Measurements from ENCODE around the gene ECHDC3.
A peak's percentile ranks its signal among the peaks of the same experiment; 100 is the strongest.
"Not testable (repeated sequence)": the region's sequence is repeated elsewhere in the genome, so short reads cannot be mapped to it uniquely, and the experiment has no call there.

The ECHDC3 gene

GRCh38 chr10:11742009-11742778, at the start of gene ECHDC3:
ECHDC3 (plus strand) TSS chr10:11742382; CDS start chr10:11742577, 195 bp downstream.
- peak; percentile 28 for DNase-seq

- DNase-seq = no peak
These were observed 48.8 kb upstream of the ECHDC3 start for GRCh38 chr10:11693376-11693775.

DNA sequence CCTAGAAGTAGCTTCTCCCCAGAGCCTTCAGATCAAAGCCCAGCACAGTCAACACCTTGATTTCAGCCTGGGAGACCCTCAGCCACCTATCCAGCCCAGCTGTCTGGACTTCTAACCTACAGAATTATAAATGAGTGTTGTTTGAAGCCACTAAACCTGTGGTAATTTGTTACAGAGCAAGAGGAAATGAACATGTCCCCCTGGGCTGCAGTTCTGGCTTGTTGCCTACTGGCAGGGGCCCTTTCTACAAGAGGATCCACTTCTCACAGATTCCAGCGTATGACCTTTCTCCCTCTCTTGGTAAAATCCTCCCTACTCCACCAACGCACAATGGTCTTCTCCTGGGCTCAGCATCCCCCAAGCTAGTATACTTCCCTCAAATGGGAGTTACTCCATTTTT, 46.4 kb upstream of the ECHDC3 start:
- no peak for DNase-seq

GRCh38 chr10:11697718-11698527, 44.3 kb upstream of the ECHDC3 start:
- DNase-seq = peak; percentile 51

DNA sequence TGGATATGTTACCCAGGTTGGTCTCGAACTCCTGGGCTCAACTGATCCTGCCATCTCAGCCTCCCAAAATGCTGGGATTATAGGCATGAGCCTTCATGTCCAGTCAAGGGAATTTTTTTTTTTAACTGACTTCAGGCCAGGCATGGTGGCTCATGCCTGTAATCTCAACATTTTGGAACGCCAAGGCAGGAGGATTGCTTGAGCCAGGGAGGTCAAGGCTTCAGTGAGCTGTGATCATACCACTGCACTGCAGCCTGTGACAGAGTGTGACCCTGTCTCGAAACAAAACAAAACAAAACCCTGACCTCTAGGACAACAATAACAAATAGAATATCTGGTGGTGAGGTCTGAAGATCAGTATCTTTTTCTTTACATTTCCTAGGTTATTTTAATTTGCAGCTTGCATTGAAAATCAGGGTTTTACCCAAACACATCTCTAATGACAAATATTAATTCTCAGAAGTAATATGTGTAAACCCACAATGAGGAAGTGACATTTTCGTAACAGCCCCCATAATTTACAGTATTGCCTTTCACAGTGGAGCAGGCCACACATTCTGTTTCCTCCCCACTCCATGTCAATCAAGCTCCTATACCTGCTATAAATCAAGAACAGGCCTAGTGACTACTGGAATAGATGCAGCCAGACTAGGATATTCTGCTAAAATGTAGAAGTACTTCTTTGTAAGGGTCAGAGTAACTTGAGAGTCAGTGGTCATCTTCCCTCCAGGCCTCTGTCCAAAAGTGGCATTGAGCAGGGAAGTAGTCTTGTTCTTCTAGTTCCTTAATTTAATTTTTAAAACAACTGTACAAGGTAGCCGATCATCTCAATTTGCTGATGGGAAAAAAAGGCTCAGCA, 43.3 kb upstream of the ECHDC3 start:
- DNase-seq = no peak

DNA sequence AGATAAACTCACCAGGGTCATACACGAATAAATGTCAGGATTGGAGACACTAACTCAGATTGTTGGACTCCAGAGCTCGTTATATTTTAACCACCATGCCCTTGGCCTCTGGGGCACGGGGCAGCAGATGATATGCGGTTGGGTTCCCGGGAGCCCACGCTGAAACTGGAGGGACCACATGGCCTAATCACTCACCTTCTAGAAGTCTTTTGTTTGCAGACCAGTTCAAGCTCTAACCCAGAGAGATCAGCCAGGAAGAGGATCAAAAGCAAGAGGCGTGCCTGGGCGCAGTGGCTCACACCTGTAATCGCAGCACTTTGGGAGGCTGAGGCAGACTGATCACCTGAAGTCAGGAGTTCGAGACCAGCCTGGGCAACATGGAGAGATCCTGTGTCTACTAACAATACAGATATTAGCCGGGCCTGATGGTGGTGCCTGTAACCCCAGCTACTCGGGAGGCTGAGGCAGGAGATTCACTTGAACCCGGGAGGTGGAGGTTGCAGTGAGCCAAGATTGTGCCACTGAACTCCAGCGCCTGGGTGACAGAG, 42.6 kb upstream of the ECHDC3 start:
- DNase-seq = no peak

DNA sequence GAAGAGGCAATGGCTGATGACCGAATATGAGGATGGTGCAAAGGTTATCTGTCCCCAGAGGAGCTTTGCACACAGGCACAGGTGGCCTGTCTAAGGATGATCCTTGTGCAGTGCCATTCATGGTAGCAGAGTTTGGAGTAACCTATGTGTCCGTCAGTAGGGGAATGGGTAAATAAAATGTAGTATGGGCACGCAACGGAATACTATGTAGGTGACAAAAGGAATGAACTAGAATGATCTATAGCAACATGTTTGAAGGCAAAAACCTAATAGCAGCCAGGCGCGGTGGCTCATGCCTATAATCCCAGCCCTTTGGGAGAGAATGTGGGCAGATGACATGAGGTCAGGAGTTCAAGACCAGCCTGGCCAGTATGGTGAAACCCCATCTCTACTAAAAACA, 41.6 kb upstream of the ECHDC3 start:
- DNase-seq = no peak

DNA sequence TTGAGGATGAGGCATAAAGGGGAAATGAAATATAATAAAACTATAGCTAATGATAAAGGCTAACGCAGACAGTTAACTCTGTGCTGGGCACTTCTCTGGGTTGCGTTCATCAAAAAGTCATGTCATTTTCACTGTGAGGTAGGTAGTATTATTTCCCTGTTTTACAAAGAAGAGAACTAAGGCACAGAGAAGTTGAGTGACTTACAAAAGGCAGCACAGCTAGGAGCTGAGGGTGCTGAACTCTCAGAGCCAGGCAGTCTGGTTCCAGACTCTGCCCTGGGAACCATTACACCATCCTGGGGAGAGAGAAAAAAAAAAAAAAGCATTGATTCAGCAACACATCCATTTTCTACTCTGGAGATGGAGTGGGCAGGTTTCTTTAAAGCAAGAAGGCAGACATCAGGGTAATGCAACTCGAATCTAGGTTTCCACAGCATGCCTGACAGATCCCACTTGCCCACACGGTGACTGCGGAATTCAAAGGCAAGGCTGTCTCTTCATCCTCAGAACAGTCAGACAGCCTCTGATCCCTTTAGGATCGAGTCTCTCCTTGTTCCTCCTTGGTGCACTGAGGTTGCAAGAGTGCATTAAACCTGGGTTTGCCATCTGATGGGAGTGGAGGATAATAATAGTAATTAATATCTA, 40.6 kb upstream of the ECHDC3 start:
- no peak for DNase-seq

DNA sequence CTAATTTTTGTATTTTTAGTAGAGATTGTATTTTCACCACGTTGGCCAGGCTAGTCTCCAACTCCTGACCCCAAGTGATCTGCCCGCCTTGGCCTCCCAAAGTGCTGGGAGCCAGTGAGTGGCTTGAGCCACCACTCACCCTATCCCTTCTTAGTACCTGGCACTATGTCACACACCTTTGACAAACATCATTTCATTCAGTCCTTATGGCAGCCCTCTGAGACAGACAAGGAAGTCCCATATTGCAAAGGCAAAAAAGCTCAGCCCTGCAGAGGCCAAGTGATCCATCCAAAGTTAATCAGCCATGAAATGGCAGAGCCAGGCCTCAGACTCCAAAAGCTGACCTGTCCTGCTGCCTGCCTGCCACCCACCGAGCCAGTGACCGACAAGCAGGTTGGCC, 39.9 kb upstream of the ECHDC3 start:
- DNase-seq = no peak

DNA sequence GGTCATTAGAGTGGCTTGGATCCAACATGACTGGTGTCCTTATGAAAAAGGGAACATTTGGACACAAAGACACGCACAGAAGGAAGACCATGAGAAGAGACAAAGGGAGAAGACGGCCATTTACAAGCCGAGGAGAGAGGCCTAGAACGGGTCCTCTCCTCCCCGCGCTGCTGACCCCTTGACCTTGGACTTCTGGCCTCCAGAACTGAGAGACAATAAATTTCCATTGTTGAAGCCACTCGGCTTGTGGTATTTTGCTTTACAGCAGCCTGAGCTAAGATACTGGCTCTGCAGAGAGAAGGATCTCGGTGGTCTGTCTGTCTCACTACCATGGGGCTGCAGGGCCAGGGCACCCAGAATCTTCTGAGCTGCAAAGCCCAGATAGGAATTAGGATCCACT, 38.1 kb upstream of the ECHDC3 start:
- no peak for DNase-seq

DNA sequence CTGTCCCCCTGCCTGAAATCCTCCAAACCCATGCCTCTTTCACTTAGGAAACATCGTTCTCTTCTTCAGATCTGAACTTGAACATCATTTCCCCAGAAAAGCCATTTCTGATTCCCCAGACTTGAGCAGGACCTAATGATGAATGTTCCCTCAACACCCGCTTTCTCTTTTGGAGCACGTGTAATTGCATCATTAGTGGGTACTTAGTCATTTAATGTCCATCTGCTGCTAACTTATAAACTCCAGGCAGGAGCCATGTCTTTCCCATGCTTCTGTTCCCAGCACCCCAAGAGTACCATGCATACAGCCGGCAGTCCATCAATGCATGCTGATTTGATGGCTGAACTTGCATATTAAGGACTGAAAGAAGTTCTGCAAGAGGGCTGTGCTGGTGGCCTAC, 36.5 kb upstream of the ECHDC3 start:
- DNase-seq = no peak

GRCh38 chr10:11706895-11707567, 35.2 kb upstream of the ECHDC3 start:
- DNase-seq = no peak

GRCh38 chr10:11707624-11708350, 34.4 kb upstream of the ECHDC3 start:
- DNase-seq = no peak

DNA sequence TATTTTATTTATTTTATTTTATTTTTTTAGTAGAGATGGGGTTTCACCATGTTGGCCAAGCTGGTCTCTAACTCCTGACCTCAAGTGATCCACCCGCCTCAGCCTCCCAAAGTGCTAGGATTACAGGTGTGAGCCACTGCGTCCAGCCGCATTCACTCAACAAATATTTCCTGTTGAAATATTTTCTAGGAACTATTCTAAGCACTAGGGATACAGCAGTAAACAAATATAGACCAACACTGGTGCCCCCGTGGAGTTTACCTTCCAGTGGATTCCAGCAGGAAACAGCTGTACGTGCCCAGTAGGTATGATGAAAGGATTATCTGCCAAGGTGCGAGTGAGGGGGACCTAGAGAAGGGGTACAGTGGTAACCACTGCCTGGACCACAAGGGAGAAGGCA, 33.4 kb upstream of the ECHDC3 start:
- DNase-seq = not testable (repeated sequence)

DNA sequence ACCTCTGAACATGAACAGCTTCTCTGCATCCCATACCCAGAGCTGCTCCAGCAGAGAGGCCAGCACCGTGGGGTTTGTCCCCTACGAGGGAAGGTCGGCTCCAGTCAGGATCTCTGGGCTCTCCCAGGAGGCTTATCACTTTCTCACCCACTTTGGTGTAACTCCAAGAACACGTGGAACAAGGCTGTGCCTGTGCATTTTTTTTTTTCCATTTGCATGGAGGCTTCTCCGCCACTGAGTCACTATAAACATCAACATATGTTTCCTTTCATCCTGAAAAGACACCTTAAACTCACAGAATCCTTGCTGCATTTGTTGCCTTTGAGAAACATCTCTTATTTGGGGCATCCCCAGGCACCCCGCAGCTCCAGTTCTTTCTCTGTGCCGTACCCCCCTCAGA, 29.4 kb upstream of the ECHDC3 start:
- no peak for DNase-seq

- DNase-seq = no peak
These were observed 28.9 kb upstream of the ECHDC3 start for GRCh38 chr10:11713186-11713743.

GRCh38 chr10:11713963-11714362, 28.2 kb upstream of the ECHDC3 start:
- DNase-seq = no peak

DNA sequence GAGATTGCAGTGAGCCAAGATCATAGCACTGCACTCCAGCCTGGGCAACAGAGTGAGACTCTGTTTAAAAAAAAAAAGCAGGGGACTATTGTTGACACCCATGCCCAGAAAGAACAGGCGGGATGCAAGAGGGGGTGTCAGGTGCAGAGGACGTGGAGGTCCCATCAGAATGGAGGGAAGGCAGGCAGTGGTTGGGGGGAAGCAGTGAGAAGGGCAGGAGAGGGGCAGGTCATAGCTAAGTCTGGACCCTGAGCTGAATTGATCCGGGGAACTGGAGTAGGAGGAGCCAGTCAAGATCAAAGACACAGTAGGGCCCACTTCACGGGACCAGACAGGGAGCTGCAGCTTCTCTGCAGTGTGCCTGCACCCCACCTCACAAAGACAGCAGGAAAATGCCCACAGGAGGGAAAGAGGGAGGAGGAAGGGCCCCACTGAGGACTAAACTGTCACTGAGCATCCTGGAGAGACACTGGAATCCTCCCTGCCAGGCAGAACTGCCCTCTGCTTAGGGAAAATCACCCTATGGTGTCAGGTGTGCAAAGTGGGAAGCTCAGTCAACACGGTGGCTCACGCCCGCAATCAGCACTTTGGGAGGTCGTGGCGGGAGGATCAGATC, 27.3 kb upstream of the ECHDC3 start:
- DNase-seq = no peak

DNA sequence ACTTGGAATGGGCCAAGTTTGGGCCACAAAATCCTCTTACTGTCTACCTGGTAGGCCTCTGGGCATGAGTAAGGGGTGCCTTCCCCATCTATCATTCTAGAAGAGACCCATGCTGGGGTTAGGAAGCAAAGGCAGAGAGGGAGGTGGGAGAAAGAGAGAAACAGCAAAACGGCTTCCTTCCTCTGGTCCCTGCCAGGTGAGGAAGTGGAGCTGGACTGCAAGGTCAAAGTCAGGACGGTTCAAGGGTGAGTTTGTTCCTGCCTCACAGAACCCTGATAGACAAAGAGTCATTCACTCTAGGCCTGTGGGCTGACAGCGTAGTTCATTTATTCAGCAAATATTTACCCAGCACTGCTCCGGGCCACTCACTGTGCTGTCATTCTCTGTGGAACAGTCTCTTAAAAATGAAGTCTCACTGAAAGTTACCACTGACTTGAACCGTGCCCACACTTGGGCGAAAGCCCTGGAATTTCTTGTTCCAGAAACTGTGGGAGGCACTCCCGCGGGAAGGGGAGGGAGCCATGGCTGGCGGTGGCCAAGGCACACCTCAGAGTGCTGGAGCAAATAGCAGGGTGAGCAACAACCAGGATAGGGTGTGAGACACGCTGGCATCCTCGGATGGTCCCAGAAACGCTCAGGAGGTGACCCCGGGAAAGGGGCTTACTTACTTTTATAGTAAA, 26.2 kb upstream of the ECHDC3 start:
- DNase-seq = no peak

DNA sequence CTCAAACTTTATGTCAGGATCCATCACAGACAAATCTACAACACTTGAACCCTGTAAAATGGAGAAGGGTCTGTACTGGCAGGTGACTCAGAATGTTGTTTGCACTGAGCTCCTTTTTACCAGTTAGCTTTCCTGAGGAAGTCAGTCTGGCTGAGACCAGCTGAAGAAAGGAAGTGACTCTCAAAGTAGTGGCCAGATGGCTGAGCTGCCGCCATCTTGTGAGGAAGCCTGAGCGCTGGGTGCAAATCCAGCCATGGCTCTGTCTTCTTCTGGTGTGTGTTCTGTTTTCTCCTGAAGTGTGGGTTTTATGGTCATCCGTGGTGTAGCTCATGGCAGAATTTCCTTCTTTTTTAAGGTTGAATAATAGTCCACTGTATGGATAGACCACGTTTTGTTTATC, 25.5 kb upstream of the ECHDC3 start:
- no peak for DNase-seq

Data from activated CD4-positive, alpha-beta T cell treated with anti-CD3 and anti-CD28 coated beads, Interleukin-10, Interleukin-2, amounts not matched to agents 100 ng/mL and 50 ng/mL, durations not matched to agents 16 hours and 8 hours (primary cell).